ENCODE data around the gene CNOT1.

DNA sequence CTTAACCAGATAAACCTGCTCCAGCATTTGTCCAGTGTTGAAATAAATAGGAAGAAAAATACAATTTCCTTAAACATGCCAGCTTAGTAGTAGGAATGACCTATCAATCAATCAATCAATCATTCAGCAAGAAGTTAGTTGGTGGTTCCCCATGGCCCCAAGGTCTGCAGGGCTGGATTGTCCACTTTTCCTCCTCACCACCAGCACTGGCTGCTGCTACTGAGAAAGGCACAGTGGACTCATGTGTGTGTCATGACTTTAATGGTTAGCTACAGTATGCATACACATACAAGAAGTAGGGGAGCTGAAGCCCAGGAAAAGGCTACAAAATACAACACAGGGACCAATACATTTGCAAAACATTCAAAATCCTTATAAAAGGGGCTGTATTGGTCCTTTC lies 109.9 kb downstream of the CNOT1 start:
- TF ChIP-seq CTCF (conservative IDR thresholded peaks at IDR 0.05; ENCODE audit: low read depth, low read length) (no peak), POLR2A (IDR thresholded peaks at IDR 0.05; ENCODE audit: low read depth, low read length) (no peak), BHLHE40 (IDR thresholded peaks at IDR 0.05; ENCODE audit: low read depth, low read length) (no peak), CEBPB (IDR thresholded peaks at IDR 0.05; ENCODE audit: low read depth, low read length) (no peak), NFE2L2 (IDR thresholded peaks at IDR 0.05; ENCODE audit: low read depth, low read length) (no peak)

Measured in IMR-90 (cell line).